ELF-1 (cell line): Measurements from ENCODE around the gene SCG5.

Experiments used
- DNase-seq: peaks from one replicate; pipeline ENCODE4 v3.0.0-alpha.2; 2016; ENCODE audit warnings: low read depth, low spot score

Gene SCG5

DNA sequence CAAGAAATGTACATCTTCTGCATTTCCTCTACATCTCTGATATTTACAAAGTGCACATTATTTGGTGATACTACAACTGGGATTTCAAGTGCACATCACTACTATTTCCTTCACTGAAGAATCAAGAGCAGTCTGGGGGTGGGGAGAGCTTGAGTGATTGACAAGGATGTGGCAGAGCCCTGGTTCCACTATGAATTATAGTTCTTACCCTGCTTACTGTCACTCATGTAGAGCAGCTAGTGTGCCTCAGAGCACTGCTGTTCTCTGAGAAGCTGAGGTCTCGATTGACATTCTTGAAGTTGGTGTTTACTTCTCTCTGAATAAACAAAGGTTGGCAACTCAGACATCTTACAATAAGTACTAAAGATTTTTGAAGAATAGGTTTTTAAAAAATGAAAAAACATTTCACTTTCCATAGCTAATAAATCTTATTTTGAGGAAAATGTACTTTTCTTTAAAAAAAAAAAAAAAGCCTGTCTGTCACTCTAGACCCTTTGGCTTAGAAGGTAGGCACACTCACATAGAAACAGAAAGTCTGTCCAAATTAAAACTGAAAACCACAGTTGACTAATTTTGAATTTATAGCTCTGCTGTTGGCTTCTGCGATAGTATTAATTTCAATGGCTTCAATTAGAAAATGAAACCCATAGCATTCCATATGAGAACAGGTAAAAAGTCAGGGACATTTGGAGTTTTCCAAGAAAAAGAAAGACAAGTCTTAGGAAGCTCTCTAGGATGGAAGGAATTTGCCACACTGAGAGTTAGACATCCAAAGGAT is 81.8 kb downstream of the SCG5 start:
- DNase-seq: no peak

DNA sequence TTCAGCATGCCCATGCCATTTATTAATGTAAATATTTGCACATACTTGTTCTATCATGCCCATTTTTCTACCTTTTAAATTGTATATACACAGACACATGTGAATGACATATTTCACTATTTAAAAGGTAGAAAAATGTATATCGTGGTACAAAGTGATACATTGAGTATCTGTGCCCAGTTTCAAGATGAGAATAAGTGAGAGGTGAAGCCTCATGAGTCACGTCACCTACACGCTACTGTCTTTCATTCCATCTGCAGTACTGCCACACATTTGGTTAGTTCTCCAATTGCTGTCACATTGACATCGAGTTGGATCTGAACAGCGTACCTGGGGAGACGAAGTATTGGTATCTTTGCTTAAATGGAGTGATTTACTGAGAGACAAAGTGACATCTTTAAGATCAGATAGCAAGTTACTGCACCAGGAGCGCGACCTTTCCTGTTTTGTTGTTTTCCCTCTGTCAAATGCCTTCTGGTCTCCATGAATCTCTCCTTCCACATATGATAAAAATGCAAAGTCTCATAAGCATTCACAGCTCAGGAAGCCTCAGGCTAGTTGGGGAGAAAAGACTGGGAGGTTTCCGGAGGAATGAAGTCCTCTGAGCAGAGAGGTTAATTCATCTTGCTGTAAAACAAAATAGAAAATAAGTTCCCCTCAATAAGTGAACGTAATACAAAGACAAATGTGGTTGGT is 88.3 kb downstream of the SCG5 start:
- DNase-seq: peak; percentile 3

DNA sequence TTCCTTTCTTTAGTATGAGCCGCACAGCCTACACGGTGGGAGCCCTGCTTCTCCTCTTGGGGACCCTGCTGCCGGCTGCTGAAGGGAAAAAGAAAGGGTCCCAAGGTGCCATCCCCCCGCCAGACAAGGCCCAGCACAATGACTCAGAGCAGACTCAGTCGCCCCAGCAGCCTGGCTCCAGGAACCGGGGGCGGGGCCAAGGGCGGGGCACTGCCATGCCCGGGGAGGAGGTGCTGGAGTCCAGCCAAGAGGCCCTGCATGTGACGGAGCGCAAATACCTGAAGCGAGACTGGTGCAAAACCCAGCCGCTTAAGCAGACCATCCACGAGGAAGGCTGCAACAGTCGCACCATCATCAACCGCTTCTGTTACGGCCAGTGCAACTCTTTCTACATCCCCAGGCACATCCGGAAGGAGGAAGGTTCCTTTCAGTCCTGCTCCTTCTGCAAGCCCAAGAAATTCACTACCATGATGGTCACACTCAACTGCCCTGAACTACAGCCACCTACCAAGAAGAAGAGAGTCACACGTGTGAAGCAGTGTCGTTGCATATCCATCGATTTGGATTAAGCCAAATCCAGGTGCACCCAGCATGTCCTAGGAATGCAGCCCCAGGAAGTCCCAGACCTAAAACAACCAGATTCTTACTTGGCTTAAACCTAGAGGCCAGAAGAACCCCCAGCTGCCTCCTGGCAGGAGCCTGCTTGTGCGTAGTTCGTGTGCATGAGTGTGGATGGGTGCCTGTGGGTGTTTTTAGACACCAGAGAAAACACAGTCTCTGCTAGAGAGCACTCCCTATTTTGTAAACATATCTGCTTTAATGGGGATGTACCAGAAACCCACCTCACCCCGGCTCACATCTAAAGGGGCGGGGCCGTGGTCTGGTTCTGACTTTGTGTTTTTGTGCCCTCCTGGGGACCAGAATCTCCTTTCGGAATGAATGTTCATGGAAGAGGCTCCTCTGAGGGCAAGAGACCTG is 89.5 kb downstream of the SCG5 start:
- peak; percentile 83 for DNase-seq

DNA sequence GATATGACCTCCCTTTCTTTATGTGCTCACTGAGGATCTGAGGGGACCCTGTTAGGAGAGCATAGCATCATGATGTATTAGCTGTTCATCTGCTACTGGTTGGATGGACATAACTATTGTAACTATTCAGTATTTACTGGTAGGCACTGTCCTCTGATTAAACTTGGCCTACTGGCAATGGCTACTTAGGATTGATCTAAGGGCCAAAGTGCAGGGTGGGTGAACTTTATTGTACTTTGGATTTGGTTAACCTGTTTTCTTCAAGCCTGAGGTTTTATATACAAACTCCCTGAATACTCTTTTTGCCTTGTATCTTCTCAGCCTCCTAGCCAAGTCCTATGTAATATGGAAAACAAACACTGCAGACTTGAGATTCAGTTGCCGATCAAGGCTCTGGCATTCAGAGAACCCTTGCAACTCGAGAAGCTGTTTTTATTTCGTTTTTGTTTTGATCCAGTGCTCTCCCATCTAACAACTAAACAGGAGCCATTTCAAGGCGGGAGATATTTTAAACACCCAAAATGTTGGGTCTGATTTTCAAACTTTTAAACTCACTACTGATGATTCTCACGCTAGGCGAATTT is 91.2 kb downstream of the SCG5 start:
- DNase-seq: no peak

DNA sequence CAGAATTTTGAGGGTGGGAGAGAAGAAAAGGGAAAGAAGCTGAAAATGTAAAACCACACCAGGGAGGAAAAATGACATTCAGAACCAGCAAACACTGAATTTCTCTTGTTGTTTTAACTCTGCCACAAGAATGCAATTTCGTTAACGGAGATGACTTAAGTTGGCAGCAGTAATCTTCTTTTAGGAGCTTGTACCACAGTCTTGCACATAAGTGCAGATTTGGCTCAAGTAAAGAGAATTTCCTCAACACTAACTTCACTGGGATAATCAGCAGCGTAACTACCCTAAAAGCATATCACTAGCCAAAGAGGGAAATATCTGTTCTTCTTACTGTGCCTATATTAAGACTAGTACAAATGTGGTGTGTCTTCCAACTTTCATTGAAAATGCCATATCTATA is 91.8 kb downstream of the SCG5 start:
- DNase-seq: no peak

DNA sequence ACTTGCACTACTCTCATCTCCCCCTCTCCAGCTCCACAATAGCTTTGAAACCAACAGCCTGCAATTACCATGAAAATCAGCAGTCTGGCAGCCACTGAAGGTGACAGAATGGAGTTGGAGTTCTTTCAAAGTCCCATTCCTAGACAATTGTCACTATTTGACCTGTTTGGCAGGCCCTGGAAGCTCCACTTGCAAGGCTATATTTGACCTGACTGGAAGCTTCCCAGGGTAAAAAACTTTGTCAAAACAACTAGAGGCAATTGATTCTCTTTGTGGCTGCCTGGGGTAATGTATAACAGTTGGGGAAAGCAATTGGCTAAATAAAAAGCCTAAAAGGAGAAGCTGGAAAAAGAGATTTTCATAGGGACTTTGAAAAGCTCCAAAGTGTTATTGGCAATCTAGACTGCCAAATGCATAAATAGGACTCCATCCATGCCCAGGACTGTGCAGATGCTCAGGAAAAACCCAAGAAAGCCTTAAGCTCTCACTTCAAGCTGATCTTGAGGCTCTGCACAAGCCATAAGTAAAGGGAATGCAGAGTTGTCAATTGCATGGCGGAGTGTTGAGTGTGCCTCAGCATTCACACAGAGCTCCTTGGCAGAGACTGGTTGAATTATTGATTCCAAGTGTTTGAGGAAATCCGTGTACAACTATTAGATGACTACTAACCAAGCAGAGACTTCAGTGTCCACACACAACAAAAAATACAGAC is 94.6 kb downstream of the SCG5 start:
- no peak for DNase-seq

DNA sequence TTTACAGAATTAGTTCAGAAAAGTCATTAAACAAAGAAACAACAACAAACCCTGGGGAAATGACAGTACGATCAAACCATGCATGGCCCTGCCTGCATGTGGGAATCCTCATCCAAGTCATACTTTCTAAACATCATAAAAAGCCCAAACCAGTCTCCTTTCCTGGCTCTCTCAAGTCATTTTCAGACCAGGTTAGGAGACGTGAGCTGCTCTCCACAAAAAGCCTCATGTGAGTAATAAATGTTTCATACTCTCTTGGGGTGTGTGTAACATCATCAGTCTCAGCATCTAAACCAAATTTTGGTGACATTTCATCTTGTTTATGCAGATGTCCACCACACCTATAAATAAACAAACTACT is 95.2 kb downstream of the SCG5 start:
- no peak for DNase-seq

DNA sequence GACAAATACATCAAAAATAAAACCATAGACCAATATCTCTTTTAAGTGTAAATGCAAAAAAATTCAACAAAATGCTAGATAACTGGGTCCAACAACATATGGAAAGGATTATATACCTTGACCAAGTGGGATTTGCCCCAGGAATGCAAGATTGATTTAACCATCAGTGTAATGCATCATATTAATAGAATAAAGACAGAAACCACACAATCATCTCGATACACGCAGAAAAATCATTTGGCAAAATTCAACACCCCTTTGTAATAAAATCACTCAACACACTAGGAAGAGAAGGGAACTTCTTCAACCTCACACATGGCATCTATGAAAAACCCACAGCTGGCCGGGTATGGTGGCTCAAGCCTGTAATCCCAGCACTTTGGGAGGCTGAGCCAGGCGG is 95.8 kb downstream of the SCG5 start:
- no peak for DNase-seq

DNA sequence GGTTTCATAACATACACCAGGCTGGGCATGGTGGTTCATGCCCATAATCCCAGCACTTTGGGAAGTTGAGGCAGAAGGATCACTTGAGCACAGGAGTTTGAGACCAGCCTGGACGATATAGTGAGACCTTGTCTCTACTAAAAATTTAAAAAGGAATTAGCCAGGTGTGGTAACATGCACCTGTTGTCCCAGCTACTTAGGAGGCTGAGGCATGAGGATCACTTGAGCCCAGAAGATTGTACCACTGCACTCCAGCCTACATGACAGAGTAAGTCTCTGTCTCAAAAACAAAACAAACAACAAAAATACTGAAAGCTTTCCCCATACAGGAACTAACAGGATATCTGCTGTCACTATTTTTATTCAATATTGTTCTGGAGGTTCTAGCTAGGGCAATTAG is 97.2 kb downstream of the SCG5 start:
- DNase-seq: no peak

DNA sequence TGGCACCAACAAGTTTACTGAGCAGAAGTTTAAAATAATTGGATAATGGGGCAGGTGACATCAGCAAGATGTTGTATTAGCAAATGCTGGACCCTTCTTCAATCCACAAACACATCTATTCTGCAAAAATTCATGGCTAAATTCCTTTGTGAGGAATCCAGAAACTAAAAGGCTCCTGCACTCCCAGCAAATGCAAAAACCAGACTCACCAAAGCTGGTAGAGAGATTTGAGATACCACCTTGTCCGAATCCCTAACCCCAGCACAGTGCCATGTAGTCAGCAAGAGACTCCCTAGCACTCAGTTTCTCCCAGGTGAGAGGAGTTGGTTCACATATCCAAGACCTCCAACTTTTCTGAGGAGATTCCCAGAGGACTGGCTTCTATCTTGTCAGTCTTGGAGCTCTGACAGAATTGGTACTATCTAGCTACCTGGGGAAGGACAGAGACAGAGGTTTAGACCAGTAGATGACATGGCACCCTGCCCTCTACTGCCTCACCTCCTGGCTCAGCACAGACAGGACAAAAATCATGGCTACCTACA is 98.1 kb downstream of the SCG5 start:
- DNase-seq: no peak

DNA sequence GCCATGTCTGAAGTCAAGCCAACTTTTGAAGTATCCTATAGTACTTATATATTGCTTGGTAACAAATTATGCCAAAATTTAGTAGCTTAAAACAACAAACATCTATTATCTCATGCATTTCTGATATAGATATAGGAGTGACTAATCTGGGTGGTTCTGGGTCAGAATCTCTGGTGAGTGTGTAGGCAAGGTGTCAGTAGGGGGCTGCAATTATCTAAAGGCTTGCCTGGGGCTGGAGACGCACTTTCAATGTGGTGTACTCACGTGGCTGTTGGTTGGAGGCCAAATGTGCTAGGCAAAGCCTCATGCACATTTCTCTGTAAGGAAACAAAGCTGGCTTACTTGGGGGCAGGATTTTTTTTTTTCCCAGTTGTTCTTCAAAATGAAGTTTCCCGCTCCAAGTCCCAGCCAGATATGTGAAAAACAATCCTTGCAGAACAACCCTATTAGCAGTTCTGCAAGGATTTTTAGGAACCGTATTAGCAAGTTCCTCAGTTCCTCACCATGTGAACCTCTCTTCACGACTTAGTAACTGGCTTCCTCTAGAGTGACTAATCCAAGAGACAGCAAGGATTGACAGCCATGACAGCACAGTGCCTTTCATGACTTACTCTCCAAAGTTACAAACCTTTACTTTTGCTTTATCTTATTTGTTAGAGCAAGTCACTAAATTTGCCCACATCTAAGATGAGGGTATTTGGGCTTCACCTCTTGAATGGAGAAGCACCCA is 102.1 kb downstream of the SCG5 start:
- DNase-seq: peak; percentile 56

DNA sequence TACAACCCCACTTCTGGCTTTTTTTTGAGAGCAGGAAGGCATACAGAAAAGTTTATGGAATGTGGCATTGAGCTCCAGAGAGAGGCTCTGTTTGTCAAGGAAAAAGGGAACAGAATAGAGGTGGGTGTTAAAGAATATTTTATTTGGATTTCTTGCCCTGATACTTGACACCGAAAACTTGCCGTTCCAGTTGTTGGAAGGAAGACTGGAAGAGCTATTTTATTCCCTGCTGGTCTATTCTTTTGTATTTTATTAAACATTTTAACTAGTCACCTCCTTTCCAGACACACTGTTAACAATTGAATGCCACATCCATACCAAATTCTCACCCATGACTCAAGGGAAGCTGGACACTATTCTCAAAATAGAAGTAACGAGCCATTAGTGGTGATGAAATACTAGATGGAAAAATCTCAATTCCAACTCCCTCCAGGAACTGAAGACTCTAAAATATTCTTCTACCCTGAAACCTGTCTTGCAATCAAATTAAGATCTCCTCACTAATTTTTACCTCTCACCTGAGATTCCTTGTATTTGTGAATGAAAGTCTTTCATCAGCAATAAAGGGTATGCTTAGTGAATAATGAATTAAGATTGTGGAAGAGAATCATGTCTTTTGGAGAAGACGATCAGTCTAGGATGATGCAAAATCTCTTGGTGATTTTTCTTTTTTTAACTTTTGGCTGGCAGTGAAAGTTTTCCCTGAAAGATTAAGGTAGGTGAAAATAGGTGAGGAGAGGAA is 104.8 kb downstream of the SCG5 start:
- no peak for DNase-seq
